Activated CD4-positive, alpha-beta T cell treated with anti-CD3 and anti-CD28 coated beads, Interleukin-2, amount 50 U/mL, for 48 hours (primary cell): ENCODE data around the gene BAD.
A peak's percentile ranks its signal among the peaks of the same experiment; 100 is the strongest.

Experiments
- DNase-seq, 2 experiments: peaks; one replicate each; pipeline ENCODE4 v3.0.0-alpha.2; 2020

Gene BAD

GRCh38 chr11:64275031-64275800, 9.2 kb downstream of the BAD start:
- no peak for DNase-seq

- DNase-seq: peak; percentile 98 to 99
These were observed 14.8 kb downstream of the BAD start for GRCh38 chr11:64269540-64270220.

- peak; percentile 56 to 60 for DNase-seq
These were observed 15.4 kb downstream of the BAD start for GRCh38 chr11:64268893-64269539.

- peak in 1 of 2 experiments; percentile 11 for DNase-seq
These were observed 16.2 kb downstream of the BAD start for GRCh38 chr11:64268025-64268892.

GRCh38 chr11:64267207-64267945, 17.1 kb downstream of the BAD start:
- DNase-seq: no peak

GRCh38 chr11:64266339-64266738, 18.1 kb downstream of the BAD start:
- DNase-seq: no peak

- DNase-seq: no peak
These were observed 19.0 kb downstream of the BAD start for GRCh38 chr11:64265176-64266160.

- DNase-seq: no peak
These were observed 20.1 kb downstream of the BAD start for GRCh38 chr11:64264371-64264852.

- DNase-seq: no peak
These were observed 20.5 kb downstream of the BAD start for GRCh38 chr11:64263947-64264317.

- DNase-seq: no peak
These were observed 21.2 kb downstream of the BAD start for GRCh38 chr11:64263021-64263946.

GRCh38 chr11:64262271-64263002, 22.0 kb downstream of the BAD start:
- no peak for DNase-seq

GRCh38 chr11:64261556-64262080, 22.8 kb downstream of the BAD start:
- no peak for DNase-seq

GRCh38 chr11:64260147-64260708, 24.2 kb downstream of the BAD start:
- DNase-seq: no peak

- no peak for DNase-seq
These were observed 24.9 kb downstream of the BAD start for GRCh38 chr11:64259533-64260067.

- DNase-seq: no peak
These were observed 25.4 kb downstream of the BAD start for GRCh38 chr11:64258946-64259532.

GRCh38 chr11:64258356-64258755, 26.1 kb downstream of the BAD start:
- no peak for DNase-seq

- no peak for DNase-seq
These were observed 28.2 kb downstream of the BAD start for GRCh38 chr11:64256300-64256699.
